ENCODE measurements around the gene VTA1.

DNA sequence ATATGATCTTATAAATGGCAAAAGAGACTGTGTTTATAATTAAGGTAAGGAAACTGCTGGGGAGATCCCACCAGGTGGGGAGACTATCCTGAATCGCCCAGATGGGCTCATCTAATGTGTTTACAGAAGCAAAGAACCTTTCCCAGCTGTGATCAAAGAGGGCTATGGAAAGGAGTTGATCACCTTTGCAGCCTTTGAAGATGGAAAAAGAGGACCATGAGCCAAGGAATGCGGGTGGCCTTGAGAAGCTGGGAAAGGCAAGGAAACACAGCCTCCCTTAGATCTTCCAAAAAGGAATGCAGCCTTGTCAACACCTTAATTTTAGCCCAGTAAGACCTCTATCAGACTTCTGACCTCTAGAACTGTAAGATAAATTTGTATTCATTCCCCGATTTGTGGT lies 88.2 kb downstream of the VTA1 start:
- no peak for TF ChIP-seq CTCF (conservative IDR thresholded peaks at IDR 0.05; ENCODE audit: low read depth, low read length)
- no peak for TF ChIP-seq SMC3 (IDR thresholded peaks at IDR 0.05; ENCODE audit: low read depth, low read length)
- no peak for TF ChIP-seq CHD1 (IDR thresholded peaks at IDR 0.05; ENCODE audit: low read depth, low read length)
- TF ChIP-seq CEBPB (IDR thresholded peaks at IDR 0.05; ENCODE audit: low read depth, low read length): no peak
- no peak for TF ChIP-seq MAFK (IDR thresholded peaks at IDR 0.05; ENCODE audit: low read depth, low read length)
- TF ChIP-seq POLR2A (IDR thresholded peaks at IDR 0.05; ENCODE audit: low read depth, low read length): no peak
- no peak for TF ChIP-seq RFX5 (IDR thresholded peaks at IDR 0.05; ENCODE audit: low read depth, low read length)
- TF ChIP-seq BHLHE40 (IDR thresholded peaks at IDR 0.05; ENCODE audit: low read depth, low read length): no peak
- no peak for TF ChIP-seq RAD21 (IDR thresholded peaks at IDR 0.05; ENCODE audit: low read length)
- no peak for TF ChIP-seq MAZ (IDR thresholded peaks at IDR 0.05; ENCODE audit: borderline replicate concordance, low read depth, low read length)
- no peak for TF ChIP-seq MXI1 (IDR thresholded peaks at IDR 0.05; ENCODE audit: borderline replicate concordance, low read depth, low read length)
- TF ChIP-seq, protein P1, sequence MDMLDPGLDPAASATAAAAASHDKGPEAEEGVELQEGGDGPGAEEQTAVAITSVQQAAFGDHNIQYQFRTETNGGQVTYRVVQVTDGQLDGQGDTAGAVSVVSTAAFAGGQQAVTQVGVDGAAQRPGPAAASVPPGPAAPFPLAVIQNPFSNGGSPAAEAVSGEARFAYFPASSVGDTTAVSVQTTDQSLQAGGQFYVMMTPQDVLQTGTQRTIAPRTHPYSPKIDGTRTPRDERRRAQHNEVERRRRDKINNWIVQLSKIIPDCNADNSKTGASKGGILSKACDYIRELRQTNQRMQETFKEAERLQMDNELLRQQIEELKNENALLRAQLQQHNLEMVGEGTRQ (IDR thresholded peaks at IDR 0.05; ENCODE audit: low read depth, low read length): no peak

Measured in IMR-90 (cell line).